K562 (cell line): ENCODE results near the gene TDO2.

Experiments
- ATF7 ChIP-seq: fragments of 450-650 bp; IDR thresholded peaks from 2 replicates; pipeline ENCODE4 v1.7.1; 2014; ENCODE audit warnings: mild to moderate bottlenecking, moderate library complexity
- CXXC5 ChIP-seq: fragments of 250-450 bp; sonication (Bioruptor Pico); IDR thresholded peaks from 2 replicates; pipeline ENCODE4 v1.8.0; 2022; ENCODE audit warnings: inconsistent platforms, mild to moderate bottlenecking, moderate library complexity
- GABPB1 ChIP-seq: sonication (generic); formaldehyde crosslinking; IDR thresholded peaks from 2 replicates; pipeline ENCODE4 v1.8.0; 2022; ENCODE audit warnings: mild to moderate bottlenecking, missing genetic modification reagents
- GATA2 ChIP-seq: sonication (generic); formaldehyde crosslinking; IDR thresholded peaks from 2 replicates; pipeline ENCODE4 v1.4.0; 2020; ENCODE audit warnings: mild to moderate bottlenecking, missing genetic modification reagents
- SMAD3 ChIP-seq: fragments of 450-650 bp; formaldehyde crosslinking; conservative IDR thresholded peaks from 2 replicates; pipeline ENCODE4 v1.4.0; 2020; ENCODE audit warnings: mild to moderate bottlenecking
- STAT5B ChIP-seq: fragments of 250-450 bp; sonication (Bioruptor Pico); IDR thresholded peaks from 2 replicates; pipeline ENCODE4 v1.8.0; 2021; ENCODE audit warnings: mild to moderate bottlenecking, inconsistent platforms
- TSC22D4 ChIP-seq: fragments of 450-650 bp; IDR thresholded peaks from 2 replicates; pipeline ENCODE4 v1.6.1; 2016; ENCODE audit warnings: missing genetic modification characterization, missing biosample characterization, control low read depth
- YY1 ChIP-seq, 3 experiments: IDR thresholded peaks; 2 replicates each; pipeline ENCODE4 v1.6.1; 2011; ENCODE audit warnings: low read length in 2 of 3, mild to moderate bottlenecking in 2 of 3, moderate library complexity in 2 of 3, borderline replicate concordance in 1 of 3, control low read depth in 1 of 3, low read depth in 1 of 3; ENCODE audit not compliant: insufficient read depth in 3 of 3, insufficient replicate concordance in 2 of 3, control insufficient read depth in 1 of 3, insufficient read length in 1 of 3; ENCODE audit errors: extremely low read depth in 1 of 3
- ZNF253 ChIP-seq: fragments of 250-450 bp; sonication (Bioruptor Pico); conservative IDR thresholded peaks from 2 replicates; pipeline ENCODE4 v1.6.1; 2021; ENCODE audit warnings: mild to moderate bottlenecking
- TF ChIP-seq, protein P1 (sequence below), 3 experiments: IDR thresholded peaks in 2 of 3; conservative IDR thresholded peaks in 1 of 3; 2 replicates each; pipeline ENCODE4 v1.5.1; 2011 to 2012; ENCODE audit warnings: low read length in 3 of 3, mild to moderate bottlenecking in 3 of 3, control low read depth in 2 of 3, improper control_type of control experiment in 1 of 3, inconsistent platforms in 1 of 3, low read depth in 1 of 3, mixed read lengths in 1 of 3, moderate library complexity in 1 of 3; ENCODE audit not compliant: insufficient read depth in 2 of 3
- TF ChIP-seq, protein P2 (sequence below), 2 experiments: fragments of 150-350 bp in 1 of 2; IDR thresholded peaks; 2 replicates each; pipeline ENCODE4 v1.6.1; 2012 to 2016; ENCODE audit warnings: low read depth in 2 of 2, low read length in 2 of 2, mild to moderate bottlenecking in 1 of 2, moderate library complexity in 1 of 2

DNA sequence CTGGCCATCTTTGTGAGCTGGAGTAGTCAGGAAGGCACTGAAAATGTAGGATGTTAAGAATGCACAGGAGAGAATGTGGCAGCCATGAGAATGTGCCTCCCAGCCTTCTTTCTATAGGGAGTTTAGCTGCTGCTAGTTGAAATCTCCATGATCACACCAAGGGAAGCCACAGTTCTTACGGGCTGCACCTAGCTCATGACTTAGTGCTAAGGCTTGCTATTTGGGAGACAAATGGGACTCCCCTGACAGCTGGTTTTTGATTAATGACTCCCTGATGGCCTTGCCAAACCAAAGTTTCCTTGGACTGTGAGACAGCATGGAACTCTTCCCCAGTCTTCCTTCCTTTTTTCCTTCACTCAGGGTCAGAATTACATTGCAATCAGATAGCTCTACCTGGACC, 41.0 kb downstream of the TDO2 start:
- TF ChIP-seq, protein P1, sequence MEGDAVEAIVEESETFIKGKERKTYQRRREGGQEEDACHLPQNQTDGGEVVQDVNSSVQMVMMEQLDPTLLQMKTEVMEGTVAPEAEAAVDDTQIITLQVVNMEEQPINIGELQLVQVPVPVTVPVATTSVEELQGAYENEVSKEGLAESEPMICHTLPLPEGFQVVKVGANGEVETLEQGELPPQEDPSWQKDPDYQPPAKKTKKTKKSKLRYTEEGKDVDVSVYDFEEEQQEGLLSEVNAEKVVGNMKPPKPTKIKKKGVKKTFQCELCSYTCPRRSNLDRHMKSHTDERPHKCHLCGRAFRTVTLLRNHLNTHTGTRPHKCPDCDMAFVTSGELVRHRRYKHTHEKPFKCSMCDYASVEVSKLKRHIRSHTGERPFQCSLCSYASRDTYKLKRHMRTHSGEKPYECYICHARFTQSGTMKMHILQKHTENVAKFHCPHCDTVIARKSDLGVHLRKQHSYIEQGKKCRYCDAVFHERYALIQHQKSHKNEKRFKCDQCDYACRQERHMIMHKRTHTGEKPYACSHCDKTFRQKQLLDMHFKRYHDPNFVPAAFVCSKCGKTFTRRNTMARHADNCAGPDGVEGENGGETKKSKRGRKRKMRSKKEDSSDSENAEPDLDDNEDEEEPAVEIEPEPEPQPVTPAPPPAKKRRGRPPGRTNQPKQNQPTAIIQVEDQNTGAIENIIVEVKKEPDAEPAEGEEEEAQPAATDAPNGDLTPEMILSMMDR (IDR thresholded peaks at IDR 0.05 in 2 of 3, conservative IDR thresholded peaks at IDR 0.05 in 1 of 3; ENCODE audit: insufficient read depth in 2 of 3, low read depth in 1 of 3, low read length in 3 of 3) = no peak
- TF ChIP-seq, protein P2, sequence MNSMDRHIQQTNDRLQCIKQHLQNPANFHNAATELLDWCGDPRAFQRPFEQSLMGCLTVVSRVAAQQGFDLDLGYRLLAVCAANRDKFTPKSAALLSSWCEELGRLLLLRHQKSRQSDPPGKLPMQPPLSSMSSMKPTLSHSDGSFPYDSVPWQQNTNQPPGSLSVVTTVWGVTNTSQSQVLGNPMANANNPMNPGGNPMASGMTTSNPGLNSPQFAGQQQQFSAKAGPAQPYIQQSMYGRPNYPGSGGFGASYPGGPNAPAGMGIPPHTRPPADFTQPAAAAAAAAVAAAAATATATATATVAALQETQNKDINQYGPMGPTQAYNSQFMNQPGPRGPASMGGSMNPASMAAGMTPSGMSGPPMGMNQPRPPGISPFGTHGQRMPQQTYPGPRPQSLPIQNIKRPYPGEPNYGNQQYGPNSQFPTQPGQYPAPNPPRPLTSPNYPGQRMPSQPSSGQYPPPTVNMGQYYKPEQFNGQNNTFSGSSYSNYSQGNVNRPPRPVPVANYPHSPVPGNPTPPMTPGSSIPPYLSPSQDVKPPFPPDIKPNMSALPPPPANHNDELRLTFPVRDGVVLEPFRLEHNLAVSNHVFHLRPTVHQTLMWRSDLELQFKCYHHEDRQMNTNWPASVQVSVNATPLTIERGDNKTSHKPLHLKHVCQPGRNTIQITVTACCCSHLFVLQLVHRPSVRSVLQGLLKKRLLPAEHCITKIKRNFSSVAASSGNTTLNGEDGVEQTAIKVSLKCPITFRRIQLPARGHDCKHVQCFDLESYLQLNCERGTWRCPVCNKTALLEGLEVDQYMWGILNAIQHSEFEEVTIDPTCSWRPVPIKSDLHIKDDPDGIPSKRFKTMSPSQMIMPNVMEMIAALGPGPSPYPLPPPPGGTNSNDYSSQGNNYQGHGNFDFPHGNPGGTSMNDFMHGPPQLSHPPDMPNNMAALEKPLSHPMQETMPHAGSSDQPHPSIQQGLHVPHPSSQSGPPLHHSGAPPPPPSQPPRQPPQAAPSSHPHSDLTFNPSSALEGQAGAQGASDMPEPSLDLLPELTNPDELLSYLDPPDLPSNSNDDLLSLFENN (IDR thresholded peaks at IDR 0.05; ENCODE audit: low read depth in 2 of 2, low read length in 2 of 2) = no peak
- TF ChIP-seq YY1 (IDR thresholded peaks at IDR 0.05; ENCODE audit: borderline replicate concordance in 1 of 3, control insufficient read depth in 1 of 3, extremely low read depth in 1 of 3, insufficient read depth in 3 of 3, insufficient read length in 1 of 3, insufficient replicate concordance in 2 of 3, low read depth in 1 of 3, low read length in 2 of 3) (no peak), TSC22D4 (tag) (no peak), CXXC5 (no peak), STAT5B (CRISPR knock-in tag) (no peak), ZNF253 (no peak), SMAD3 (CRISPR knock-in tag) (no peak), GABPB1 (CRISPR knock-in tag) (no peak), ATF7 (no peak), GATA2 (CRISPR knock-in tag) (no peak)
